Measurements from ENCODE around the gene ADM5.
"Not testable (repeated sequence)": the region's sequence is repeated elsewhere in the genome, so short reads cannot be mapped to it uniquely, and the experiment has no call there.

ADM5 gene

DNA sequence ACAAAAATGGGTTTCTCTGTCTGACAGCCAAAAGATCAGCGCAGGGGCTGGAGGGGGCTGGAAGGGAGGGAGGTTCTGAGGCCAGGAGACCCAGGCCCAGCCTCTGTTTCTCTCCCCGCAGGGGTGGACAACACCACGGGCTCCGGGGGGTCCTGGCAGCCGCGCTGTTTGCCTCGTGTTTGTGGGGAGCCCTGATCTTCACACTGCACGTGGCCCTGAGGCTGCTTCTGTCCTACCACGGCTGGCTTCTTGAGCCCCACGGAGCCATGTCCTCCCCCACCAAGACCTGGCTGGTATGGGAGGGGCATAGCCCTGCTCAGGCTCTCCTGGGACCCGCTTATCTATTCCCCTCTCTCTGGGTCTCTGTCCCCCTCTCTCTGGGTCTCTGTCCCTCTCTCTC lies 11.2 kb downstream of the ADM5 start:
- Histone ChIP-seq H3K4me3 (ENCODE audit: low read length) (no peak overlapping the region), H3K4me1 (ENCODE audit: control insufficient read depth, insufficient read depth, low read length) (no peaks in the 10 kb centered on the region), H3K9me3 (ENCODE audit: control insufficient read depth, low read length) (no peaks in the 10 kb centered on the region), H3K36me3 (ENCODE audit: control insufficient read depth, insufficient read depth, low read length) (no peaks in the 10 kb centered on the region), H3K27me3 (ENCODE audit: control insufficient read depth, insufficient read depth, low read length) (peaks cover 8% of the 10 kb centered on the region), H3K9ac (ENCODE audit: low read length) (no peak overlapping the region)

GRCh38 chr19:49701271-49701786 lies 11.9 kb downstream of the ADM5 start:
- Histone ChIP-seq H3K4me1 (ENCODE audit: control insufficient read depth, insufficient read depth, low read length) (no peaks in the 10 kb centered on the region), H3K9ac (ENCODE audit: low read length) (no peak overlapping the region), H3K9me3 (ENCODE audit: control insufficient read depth, low read length) (no peaks in the 10 kb centered on the region), H3K36me3 (ENCODE audit: control insufficient read depth, insufficient read depth, low read length) (no peaks in the 10 kb centered on the region), H3K4me3 (ENCODE audit: low read length) (no peak overlapping the region), H3K27me3 (ENCODE audit: control insufficient read depth, insufficient read depth, low read length) (peaks cover 8% of the 10 kb centered on the region)

DNA sequence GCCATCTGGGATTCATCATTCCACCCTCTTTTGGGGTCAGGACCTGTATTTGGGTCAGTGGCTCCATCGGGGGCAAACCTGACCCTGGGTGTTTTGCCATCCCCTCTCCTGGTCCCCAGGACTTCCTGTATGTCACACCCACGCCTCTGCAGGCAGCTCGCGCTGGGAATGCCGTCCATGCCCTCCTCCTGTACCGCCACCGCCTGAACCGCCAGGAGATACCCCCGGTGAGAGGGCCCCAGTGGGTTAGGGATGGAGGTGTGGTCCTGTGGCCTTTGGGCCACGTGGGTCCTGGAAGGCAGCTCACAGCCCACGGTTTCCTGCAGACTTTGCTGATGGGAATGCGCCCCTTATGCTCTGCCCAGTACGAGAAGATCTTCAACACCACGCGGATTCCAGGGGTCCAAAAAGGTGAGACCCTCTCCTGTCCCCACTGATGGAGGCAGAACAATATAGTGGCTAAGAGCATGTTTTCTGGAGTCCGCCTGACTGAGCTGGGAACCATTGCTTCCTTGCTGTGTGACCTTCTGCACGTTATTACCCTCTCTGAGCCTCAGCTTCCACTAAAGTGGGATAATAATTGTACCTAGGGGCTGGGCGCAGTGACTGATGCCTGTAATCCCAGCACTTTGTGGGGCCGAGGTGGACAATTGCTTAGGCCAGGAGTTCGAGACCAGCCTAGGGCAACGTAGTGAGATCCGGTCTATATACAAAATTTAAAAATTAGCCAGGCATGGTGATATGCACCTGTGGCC lies 15.7 kb downstream of the ADM5 start:
- Histone ChIP-seq H3K9me3 (ENCODE audit: control insufficient read depth, low read length) (no peaks in the 10 kb centered on the region), H3K4me1 (ENCODE audit: control insufficient read depth, insufficient read depth, low read length) (no peaks in the 10 kb centered on the region), H3K36me3 (ENCODE audit: control insufficient read depth, insufficient read depth, low read length) (no peaks in the 10 kb centered on the region), H3K4me3 (ENCODE audit: low read length) (no peak overlapping the region), H3K27me3 (ENCODE audit: control insufficient read depth, insufficient read depth, low read length) (peaks cover 8% of the 10 kb centered on the region), H3K9ac (ENCODE audit: low read length) (no peak overlapping the region)

GRCh38 chr19:49705919-49706318 lies 16.5 kb downstream of the ADM5 start:
- H3K9me3 ChIP-seq (ENCODE audit: control insufficient read depth, low read length): no peaks in the 10 kb centered on the region

GRCh38 chr19:49710372-49710951 lies 21.1 kb downstream of the ADM5 start:
- Histone ChIP-seq H3K4me3 (ENCODE audit: low read length) (no peak overlapping the region), H3K4me1 (ENCODE audit: control insufficient read depth, insufficient read depth, low read length) (no peaks in the 10 kb centered on the region), H3K9me3 (ENCODE audit: control insufficient read depth, low read length) (no peaks in the 10 kb centered on the region), H3K9ac (ENCODE audit: low read length) (no peak overlapping the region), H3K36me3 (ENCODE audit: control insufficient read depth, insufficient read depth, low read length) (no peaks in the 10 kb centered on the region), H3K27me3 (ENCODE audit: control insufficient read depth, insufficient read depth, low read length) (no peaks in the 10 kb centered on the region)

More at GRCh38 chr19:49705919-49706318, 16.5 kb downstream of the ADM5 start:
- Histone ChIP-seq H3K9ac (ENCODE audit: low read length) (no peak overlapping the region), H3K4me3 (ENCODE audit: low read length) (no peak overlapping the region), H3K4me1 (ENCODE audit: control insufficient read depth, insufficient read depth, low read length) (no peaks in the 10 kb centered on the region), H3K36me3 (ENCODE audit: control insufficient read depth, insufficient read depth, low read length) (no peaks in the 10 kb centered on the region), H3K27me3 (ENCODE audit: control insufficient read depth, insufficient read depth, low read length) (peaks cover 1% of the 10 kb centered on the region)

- no peak overlapping the region for H3K9ac ChIP-seq (ENCODE audit: low read length)
- H3K36me3 ChIP-seq (ENCODE audit: control insufficient read depth, insufficient read depth, low read length): no peaks in the 10 kb centered on the region
- H3K4me3 ChIP-seq (ENCODE audit: low read length): no peak overlapping the region
- no peaks in the 10 kb centered on the region for H3K27me3 ChIP-seq (ENCODE audit: control insufficient read depth, insufficient read depth, low read length)
- H3K9me3 ChIP-seq (ENCODE audit: control insufficient read depth, low read length): no peaks in the 10 kb centered on the region
- no peaks in the 10 kb centered on the region for H3K4me1 ChIP-seq (ENCODE audit: control insufficient read depth, insufficient read depth, low read length)
Observed at GRCh38 chr19:49712397-49712859, 23.0 kb downstream of the ADM5 start.

- H3K36me3 ChIP-seq (ENCODE audit: control insufficient read depth, insufficient read depth, low read length): no peaks in the 10 kb centered on the region
- no peaks in the 10 kb centered on the region for H3K9me3 ChIP-seq (ENCODE audit: control insufficient read depth, low read length)
- no peaks in the 10 kb centered on the region for H3K27me3 ChIP-seq (ENCODE audit: control insufficient read depth, insufficient read depth, low read length)
- no peak overlapping the region for H3K9ac ChIP-seq (ENCODE audit: low read length)
- H3K4me1 ChIP-seq (ENCODE audit: control insufficient read depth, insufficient read depth, low read length): no peaks in the 10 kb centered on the region
- H3K4me3 ChIP-seq (ENCODE audit: low read length): no peak overlapping the region
Observed at GRCh38 chr19:49713236-49713845, 23.9 kb downstream of the ADM5 start.

- H3K9me3 ChIP-seq (ENCODE audit: control insufficient read depth, low read length): no peaks in the 10 kb centered on the region
- no peak overlapping the region for H3K9ac ChIP-seq (ENCODE audit: low read length)
- no peak overlapping the region for H3K4me3 ChIP-seq (ENCODE audit: low read length)
- H3K4me1 ChIP-seq (ENCODE audit: control insufficient read depth, insufficient read depth, low read length): no peaks in the 10 kb centered on the region
- H3K27me3 ChIP-seq (ENCODE audit: control insufficient read depth, insufficient read depth, low read length): no peaks in the 10 kb centered on the region
- H3K36me3 ChIP-seq (ENCODE audit: control insufficient read depth, insufficient read depth, low read length): no peaks in the 10 kb centered on the region
Observed at GRCh38 chr19:49716154-49716553, 26.8 kb downstream of the ADM5 start.

- Histone ChIP-seq H3K36me3 (ENCODE audit: control insufficient read depth, insufficient read depth, low read length) (no peaks in the 10 kb centered on the region), H3K9me3 (ENCODE audit: control insufficient read depth, low read length) (no peaks in the 10 kb centered on the region), H3K4me3 (ENCODE audit: low read length) (no peak overlapping the region), H3K4me1 (ENCODE audit: control insufficient read depth, insufficient read depth, low read length) (no peaks in the 10 kb centered on the region), H3K27me3 (ENCODE audit: control insufficient read depth, insufficient read depth, low read length) (no peaks in the 10 kb centered on the region), H3K9ac (ENCODE audit: low read length) (no peak overlapping the region)
Observed at GRCh38 chr19:49718511-49718910, 29.1 kb downstream of the ADM5 start.

- no peak overlapping the region for H3K4me3 ChIP-seq (ENCODE audit: low read length)
- H3K27me3 ChIP-seq (ENCODE audit: control insufficient read depth, insufficient read depth, low read length): no peaks in the 10 kb centered on the region
- H3K9ac ChIP-seq (ENCODE audit: low read length): no peak overlapping the region
- H3K9me3 ChIP-seq (ENCODE audit: control insufficient read depth, low read length): no peaks in the 10 kb centered on the region
- no peaks in the 10 kb centered on the region for H3K36me3 ChIP-seq (ENCODE audit: control insufficient read depth, insufficient read depth, low read length)
- no peaks in the 10 kb centered on the region for H3K4me1 ChIP-seq (ENCODE audit: control insufficient read depth, insufficient read depth, low read length)
Observed at GRCh38 chr19:49718991-49719390, 29.6 kb downstream of the ADM5 start.

GRCh38 chr19:49719420-49719819 lies 30.0 kb downstream of the ADM5 start:
- H3K27me3 ChIP-seq (ENCODE audit: control insufficient read depth, insufficient read depth, low read length); H3K9ac ChIP-seq (ENCODE audit: low read length); H3K4me3 ChIP-seq (ENCODE audit: low read length); H3K9me3 ChIP-seq (ENCODE audit: control insufficient read depth, low read length); H3K36me3 ChIP-seq (ENCODE audit: control insufficient read depth, insufficient read depth, low read length); H3K4me1 ChIP-seq (ENCODE audit: control insufficient read depth, insufficient read depth, low read length): not testable (repeated sequence)

Data from mucosa of stomach (tissue), 1 donor.